ENCODE data around the gene SAMD9.
"Not testable (repeated sequence)": the region's sequence is repeated elsewhere in the genome, so short reads cannot be mapped to it uniquely, and the experiment has no call there.

SAMD9 gene

DNA sequence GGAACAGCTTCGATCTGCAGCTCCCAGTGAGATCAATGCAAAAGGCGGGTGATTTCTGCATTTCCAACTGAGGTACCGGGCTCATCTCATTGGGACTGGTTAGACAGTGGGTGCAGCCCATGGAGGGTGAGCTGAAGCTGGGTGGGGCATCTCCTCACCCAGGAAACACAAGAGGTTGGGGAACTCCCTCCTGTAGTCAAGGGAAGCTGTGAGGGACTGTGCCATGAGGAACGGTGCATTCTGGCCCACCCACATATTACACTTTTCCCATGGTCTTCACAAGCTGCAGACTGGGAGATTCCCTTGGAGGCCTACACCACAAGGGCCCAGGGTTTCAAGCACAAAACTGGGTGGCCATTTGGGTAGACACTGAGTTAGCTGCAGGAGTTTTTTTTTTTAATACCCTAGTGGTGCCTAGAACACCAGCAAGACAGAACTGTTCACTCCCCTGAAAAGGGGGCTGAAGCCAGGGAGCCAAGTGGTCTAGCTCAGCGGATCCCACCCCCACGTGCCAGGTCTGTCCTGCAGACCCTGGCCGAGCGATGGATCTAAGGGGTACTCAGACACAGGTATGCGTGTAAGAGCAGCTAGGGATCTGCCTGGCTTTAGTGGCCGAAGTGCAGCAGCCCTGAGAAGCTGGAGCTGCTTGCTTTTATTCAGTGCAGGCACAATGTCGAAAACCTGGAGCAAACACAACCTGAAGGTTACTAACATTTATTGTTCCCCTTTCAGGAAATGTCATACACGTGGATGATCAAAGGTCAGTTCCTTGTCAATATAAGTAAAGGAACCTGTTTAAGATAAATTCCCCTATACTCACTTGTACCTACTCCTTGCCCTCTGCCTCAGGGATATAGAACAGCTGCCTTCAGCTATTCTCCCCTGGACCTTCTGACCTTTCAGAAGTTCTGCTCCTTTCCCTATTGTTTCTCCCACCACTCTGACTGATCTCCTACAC lies 3.1 kb upstream of the SAMD9 start:
- DNase-seq (ENCODE audit: low read depth, low spot score): no peak

DNA sequence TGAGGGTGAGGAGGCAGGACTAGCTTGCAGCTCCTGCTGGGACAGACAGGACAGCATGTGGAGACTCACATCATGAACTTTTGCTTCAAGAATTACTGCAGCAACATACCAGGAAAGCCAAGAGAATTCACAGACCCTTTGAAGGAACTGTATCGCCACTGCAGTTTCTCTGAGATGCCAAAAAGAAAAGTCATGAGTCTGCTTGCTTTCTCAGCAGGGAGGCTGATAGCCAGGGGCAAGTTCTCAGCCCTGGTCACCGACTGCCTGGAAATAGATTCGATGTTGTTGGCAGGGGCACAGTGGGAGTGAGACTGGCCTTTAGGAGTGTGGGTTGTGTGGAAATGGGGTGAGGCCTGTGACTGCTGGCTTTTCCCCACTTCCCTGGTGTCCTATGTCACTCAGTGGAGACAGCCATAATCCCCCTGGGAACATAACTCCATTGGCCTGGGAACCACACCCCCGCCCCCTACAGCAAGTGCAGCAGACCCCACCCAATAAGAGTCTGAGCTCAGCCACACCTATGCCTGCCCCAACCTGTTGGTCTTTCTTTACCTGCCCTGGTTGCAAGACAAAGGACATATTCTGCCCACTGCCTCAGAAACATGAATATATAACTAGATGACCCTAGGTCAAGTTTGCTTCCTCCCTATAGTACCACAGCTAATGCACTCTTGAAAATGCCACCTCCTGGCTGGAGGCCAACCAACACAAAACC lies 1.6 kb upstream of the SAMD9 start:
- DNase-seq (ENCODE audit: low read depth, low spot score): peak; percentile 77

DNA sequence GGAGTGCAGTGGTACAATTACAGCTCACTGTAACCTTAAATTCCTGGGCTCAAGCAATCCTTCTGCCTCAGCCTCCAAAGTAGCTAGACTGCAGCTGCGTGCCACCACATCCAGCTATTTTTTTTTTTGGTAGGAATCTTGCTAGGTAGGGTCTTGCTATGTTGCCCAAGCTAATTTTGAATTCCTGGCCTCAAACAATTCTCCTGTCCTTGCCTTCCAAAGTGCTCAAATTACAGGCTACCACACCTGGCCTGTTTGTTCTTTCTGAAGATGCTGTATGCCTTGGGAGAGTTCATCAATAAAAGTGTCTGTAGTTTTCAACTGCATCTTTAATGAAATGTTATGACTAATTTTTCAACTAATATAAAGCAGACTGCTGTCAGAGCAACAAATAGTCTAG lies 452 bp downstream of the SAMD9 start:
- DNase-seq (ENCODE audit: low read depth, low spot score): no peak

DNA sequence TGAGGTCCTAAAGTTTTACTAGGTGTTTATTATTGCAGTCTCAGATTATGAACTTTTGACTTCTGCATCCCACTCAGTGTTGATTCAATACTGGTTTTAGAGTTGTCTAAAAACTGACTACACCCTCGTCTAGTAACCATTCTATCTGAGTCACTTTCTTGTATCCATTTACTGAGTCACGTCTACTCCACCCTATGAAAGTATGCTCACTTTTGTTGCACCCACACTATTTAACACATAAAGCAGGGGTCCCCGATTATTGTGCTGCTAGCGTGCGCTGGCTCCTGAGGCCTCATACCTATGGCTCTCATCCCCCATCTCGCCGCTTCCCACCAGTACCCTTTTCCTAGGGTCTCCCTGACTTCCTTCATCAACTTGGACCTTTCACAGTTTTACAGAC lies 2.0 kb downstream of the SAMD9 start:
- DNase-seq (ENCODE audit: low read depth, low spot score): no peak

DNA sequence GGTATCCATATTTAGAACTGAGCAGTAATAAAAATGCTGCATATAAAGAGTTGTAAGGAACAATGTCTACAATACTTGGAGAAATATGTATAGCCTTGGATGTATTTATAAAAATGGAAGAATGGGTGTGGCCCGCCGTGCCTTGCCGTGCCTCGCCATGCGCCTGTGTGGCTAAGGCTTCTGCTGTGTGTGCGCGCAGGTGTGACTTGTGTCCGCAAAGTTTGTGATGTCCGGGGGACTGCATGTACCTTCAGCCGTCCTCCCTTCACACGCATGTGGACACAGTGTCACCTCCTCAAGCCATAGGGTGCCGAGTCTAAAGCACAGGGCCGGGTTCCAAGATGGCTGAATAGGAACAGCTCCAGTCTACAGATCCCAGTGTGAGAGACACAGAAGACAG lies 9.8 kb downstream of the SAMD9 start:
- DNase-seq (ENCODE audit: low read depth, low spot score): no peak

DNA sequence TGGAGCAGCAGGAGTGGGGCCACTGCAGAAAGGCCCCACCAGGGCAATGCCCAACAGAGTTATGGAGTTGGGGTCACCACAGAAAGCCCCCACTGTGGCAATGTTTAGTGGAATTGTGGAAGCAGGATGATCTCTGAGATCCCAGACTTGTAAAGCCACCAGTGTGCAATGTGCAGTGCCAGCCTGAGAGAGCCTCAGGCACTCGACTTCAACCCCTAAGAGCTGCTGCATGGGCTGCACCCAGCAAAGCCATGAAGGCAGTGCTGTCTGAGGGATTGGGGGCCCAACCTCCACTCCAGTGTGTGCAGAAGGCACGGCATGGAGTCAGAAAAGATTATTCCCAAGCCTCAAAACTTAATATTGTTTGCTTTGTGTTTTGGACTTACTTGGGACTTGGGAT lies 20.4 kb downstream of the SAMD9 start:
- DNase-seq (ENCODE audit: low read depth, low spot score): no peak

DNA sequence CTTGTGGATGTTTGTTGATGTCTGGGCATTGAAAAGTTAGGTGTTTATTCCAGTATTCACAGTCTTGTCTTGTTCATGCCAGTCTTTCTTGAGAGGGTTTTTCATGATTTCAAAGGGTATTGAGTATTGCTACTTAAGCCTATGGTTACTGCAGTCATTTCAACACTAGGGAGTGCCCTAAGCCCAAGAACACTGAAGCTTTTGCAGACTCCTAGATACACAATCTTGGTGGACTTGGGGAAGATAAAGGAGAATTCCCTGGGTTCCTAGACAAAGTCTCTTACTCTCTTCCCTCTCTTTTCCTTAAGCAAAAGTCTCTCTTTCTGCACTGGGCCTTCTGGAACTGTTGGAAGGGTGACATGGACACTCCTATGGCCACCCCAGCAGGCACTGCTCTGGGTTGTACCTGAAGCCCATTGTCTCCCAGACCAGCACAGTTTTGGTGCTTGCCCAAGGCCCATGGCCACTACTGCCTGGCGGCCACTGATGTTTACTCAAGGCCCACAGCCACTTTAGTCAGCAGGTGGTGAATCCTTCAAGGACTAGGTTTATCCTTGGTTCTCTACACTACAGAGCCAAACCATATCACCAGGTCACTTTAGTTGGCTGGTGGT lies 24.9 kb downstream of the SAMD9 start:
- peak; percentile 23 for DNase-seq (ENCODE audit: low read depth, low spot score)

DNA sequence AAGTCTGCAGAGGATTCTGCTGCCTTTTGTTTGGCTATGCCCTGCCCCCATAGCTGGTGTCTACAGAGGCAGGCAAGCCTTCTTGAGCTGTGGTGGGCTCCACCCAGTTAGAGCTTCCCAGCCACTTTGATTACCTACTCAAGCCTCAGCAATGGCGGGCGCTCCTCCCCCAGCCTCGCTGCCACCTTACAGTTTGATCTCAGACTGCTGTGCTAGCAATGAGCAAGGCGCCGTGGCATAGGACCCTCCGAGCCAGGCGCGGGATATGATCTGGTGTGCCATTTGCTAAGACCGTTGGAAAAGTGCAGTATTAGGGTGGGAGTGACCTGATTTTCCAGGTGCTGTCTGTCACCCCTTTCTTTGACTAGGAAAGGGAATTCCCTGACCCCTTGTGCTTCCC lies 44.4 kb downstream of the SAMD9 start:
- DNase-seq (ENCODE audit: low read depth, low spot score): not testable (repeated sequence)

DNA sequence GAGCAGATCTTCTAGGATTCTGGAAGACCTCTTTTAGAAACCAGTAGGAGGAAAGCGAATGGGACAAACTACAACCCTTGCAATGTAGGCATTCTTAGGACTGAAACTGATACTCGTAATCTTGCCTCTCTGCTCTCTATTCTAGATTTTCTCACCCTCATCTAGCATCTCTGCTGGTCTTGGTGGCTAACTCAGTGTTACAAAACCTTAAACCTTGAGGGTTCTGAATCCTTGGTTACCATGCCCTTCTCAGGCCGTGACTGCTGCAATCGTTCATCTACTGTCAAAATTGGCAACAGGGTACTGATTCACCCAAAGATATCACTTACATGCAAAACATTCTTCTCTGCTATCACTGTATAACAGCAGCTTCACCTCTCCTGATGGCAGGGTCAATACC lies 55.2 kb downstream of the SAMD9 start:
- no peak for DNase-seq (ENCODE audit: low read depth, low spot score)

DNA sequence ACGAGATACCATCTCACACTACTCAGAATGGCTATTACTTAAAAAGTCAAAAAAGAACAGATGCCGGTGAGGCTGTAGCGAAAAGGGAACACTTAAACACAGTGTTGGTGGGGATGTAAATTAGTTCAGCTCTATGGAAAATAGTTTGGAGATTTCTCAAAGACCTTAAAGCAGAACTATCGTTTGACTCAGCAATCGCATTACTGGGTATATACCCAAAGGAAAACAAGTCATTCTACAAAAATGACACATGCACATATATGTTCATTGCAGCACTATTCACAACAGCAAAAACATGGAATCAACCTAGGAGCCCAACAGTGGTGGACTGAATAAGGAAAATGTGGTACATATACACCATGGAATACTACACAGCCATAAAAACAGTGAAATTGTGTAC lies 56.9 kb downstream of the SAMD9 start:
- no peak for DNase-seq (ENCODE audit: low read depth, low spot score)

DNA sequence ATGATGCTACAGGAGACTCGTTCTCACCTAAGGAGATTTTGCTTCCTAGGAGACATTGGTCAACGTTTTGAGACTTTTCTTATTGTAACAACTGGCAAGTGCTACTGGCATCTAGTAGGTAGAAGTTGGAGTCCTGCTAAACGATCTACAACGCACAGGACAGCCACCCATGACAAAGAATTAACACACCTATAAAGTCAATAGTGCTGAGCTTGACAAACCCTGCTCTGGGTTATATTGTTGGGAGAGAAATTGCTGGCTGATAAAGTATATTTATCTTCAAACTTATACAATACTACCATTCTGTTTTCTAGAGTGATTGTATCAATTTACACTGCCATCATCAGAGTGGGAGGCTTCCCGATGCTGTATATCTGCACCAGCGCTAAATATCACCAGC lies 57.8 kb downstream of the SAMD9 start:
- no peak for DNase-seq (ENCODE audit: low read depth, low spot score)

DNA sequence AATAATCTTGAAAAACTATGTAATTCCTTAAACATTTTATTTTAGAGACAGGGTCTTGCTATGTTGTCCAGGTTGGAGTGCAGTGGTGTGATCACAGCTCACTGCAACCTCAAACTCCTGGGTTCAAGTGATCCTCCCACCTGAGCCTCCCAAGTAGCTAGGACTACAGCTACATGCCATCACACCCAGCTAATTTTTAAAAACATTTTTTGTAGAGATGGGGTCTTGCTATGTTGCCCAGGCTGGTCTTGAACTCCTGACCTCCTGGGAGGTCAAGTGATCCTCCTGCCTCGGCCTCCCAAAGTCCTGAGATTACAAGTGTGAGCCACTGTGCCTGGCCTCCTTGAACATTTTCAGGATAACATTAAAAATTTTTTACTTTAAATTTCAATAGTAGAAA lies 61.2 kb downstream of the SAMD9 start:
- DNase-seq (ENCODE audit: low read depth, low spot score): not testable (repeated sequence)

DNA sequence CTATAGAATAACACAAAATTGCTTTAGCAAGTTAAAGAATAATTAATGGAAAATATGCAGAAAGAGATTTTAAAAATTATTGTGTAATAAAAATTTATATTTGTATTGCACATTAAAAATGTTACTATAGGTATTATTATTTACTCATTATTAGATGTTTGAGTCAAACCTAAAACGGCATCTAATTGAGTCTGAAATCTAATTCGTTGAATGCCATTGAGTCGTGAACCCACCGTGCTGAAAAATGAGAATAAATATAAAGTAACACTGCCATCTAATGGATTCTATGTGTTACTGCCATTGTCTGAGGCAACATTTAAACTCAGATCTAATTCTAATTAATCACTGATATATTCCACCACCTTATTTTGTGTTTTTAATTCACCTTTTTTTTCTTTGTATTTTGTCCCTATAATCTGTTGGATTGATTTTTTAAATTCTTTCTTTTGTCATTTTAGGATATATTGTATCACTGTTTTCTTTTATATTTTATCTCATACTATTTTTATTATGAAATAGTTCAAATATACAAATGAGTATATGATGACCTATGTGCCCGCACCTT lies 62.2 kb downstream of the SAMD9 start:
- DNase-seq (ENCODE audit: low read depth, low spot score): no peak

DNA sequence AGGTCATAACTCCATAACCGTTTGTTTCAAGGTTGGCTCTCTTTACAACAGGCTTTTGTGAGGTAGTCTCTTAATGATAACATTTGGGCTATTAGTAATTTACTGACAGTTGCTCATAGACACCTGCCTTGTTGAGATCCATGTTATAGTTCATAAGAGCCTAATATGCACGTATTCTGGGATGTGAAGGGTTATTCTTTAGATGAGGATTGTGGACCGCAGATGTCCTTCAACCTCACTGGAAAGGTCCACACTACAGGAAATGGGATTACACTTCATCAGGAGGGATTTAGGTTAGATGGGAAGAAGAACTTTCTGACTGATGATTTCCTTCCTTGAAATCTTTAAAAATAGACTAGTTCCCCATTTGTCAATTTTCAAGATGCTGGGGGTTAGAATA lies 62.8 kb downstream of the SAMD9 start:
- DNase-seq (ENCODE audit: low read depth, low spot score): no peak

DNA sequence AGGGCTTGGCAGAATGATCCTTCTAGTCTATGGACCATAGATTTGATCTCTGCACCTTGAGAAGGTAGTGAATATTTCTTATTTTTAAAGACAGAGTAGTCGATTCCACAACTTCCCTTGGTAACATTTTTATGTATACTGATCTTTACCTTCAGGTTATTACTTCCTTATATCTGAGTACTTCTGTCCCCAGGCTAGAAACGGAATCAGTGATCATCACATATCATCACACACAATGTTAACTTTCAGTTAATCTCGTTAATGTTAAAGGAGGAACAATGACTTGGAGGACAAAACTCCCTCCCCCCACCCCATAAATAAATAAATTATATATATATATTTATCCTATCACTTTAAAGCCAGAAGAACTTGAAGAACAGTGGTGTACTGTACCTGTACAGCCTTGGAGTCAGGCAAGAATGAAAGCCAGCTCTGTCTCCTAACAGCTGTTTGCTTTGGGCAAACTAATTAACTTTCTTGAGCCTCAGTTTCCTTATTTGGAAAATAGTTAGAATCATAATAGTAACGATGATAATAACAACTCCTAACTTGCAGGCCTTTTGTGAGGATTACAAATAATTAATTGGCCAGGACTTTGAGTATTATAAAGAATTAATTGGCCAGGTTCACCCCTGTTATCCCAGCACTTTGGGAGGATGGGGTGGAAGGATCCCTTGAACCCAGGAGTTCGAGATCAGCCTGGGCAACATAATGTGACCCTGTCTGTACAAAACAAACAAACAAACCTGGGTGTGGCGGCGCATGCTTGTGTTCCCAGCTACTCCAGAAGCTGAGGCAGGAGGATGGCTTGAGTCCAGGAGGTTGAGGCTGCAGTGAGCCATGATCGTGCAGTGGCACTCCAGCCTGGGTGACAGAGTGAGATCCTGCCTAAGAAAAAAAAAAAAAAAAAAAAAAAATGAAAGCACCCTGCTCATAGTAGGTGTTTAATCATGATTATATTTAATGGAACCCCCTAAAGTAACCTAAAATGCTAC lies 63.5 kb downstream of the SAMD9 start:
- no peak for DNase-seq (ENCODE audit: low read depth, low spot score)

DNA sequence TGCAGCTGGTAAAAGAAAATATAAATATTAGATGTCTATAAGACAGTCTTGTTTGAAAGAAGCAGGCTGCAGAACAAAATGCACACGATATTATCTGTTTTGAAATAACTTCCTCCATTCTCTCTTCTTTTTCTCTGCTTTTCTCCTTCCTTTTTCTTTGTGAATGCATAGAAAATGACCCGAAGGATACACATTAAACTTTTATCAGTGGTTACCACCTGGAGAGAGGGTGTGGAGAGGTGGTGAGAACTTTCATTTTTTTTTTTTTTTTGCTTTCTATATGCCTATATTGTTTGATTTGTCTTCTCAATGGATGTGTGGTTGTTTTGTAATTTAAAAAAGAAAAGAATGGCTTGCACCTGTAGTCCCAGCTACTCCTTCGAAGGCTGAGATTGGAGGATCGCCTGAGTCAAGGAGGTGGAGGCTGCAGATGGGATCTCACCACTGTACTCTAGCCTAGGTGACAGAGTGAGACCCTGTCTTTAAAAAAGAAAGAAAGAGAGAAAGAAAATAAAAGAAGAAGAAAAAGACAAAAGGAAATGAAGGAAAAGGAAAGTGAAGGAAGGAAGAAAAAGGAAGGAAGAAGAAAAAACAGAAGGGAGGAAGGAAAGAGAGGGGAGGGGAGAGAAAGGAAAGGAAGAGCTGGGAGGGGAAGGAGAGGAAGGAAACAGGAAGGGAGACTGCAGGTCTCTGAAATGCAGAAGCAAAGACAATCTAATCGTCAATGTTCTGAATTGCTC lies 64.4 kb downstream of the SAMD9 start:
- no peak for DNase-seq (ENCODE audit: low read depth, low spot score)

DNA sequence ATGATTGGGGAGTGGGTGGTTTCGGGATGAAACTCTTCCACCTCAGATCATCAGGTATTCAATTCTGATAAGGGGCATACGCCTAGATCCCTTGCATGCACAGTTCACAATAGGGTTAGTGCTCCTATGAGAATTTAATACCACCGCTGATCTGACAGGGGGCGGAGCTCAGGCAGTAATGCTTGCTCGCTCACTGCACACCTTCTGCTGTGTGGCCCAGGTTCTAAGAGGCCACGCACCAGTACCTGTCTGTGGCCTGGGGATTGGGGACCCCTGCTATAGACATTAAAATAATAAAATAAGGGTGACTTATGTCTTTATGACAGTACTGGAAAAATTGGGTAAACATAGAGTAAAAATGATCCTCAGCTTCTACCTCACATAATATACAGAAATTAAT lies 66.1 kb downstream of the SAMD9 start:
- no peak for DNase-seq (ENCODE audit: low read depth, low spot score)

Measured in ELF-1 (cell line).